OCI-LY7 (cell line): Measurements from ENCODE around the gene PERP. TPM values are rescaled to one million over a fixed set of nuclear protein-coding genes. Genes with fewer than 3 reads are reported as not detected.

Source experiments
- BruUV-seq: library from RNA; stranded (reverse); fragments of 400-500 nt; replicated peaks from 2 replicates; lab custom pipeline; 2021; lab: Mats Ljungman, UMichigan
- CTCF ChIA-PET: fragments of 300-600 bp; sonication (Branson Sonifier 250); formaldehyde crosslinking; loops from one replicate; lab custom pipeline; 2022; ENCODE audit warnings: antibody characterized with exemption; ENCODE audit not compliant: unreplicated experiment; lab: Charles Lee
- POLR2A ChIA-PET: fragments of 300-600 bp; sonication (Branson Sonifier 250); formaldehyde crosslinking; loops from one replicate; lab custom pipeline; 2022; ENCODE audit warnings: antibody characterized with exemption; lab: Charles Lee
- DNase-seq: peaks from one replicate; pipeline ENCODE4 v3.0.0-alpha.2; 2015; ENCODE audit warnings: low spot score
- H2AFZ ChIP-seq: fragments of 200-600 bp; sonication (generic), shearing (Covaris generic); 2 replicates; pipeline ENCODE4 v1.6.1; 2014; ENCODE audit warnings: mild to moderate bottlenecking, antibody characterized with exemption, low read length, moderate library complexity
- H3K27ac ChIP-seq: fragments of 200-600 bp; sonication (generic); 2 replicates; pipeline ENCODE4 v1.5.1; 2014; ENCODE audit warnings: mixed run types, low read depth, mild to moderate bottlenecking, moderate library complexity, low read length, inconsistent platforms; ENCODE audit not compliant: poor library complexity, severe bottlenecking
- H3K36me3 ChIP-seq: fragments of 200-600 bp; sonication (generic); 2 replicates; pipeline ENCODE4 v1.6.1; 2014; ENCODE audit warnings: mild to moderate bottlenecking, antibody characterized with exemption, low read length, moderate library complexity, mixed read lengths; ENCODE audit not compliant: insufficient read depth
- H3K4me1 ChIP-seq: fragments of 200-600 bp; sonication (generic); 2 replicates; pipeline ENCODE4 v1.5.1; 2014; ENCODE audit warnings: mild to moderate bottlenecking, low read length; ENCODE audit not compliant: insufficient read depth, poor library complexity, severe bottlenecking
- H3K4me2 ChIP-seq: fragments of 200-600 bp; sonication (generic); 2 replicates; pipeline ENCODE4 v1.6.1; 2014; ENCODE audit warnings: mild to moderate bottlenecking, low read length
- H3K4me3 ChIP-seq: fragments of 200-600 bp; sonication (generic); 2 replicates; pipeline ENCODE4 v1.5.1; 2014; ENCODE audit warnings: mild to moderate bottlenecking, low read depth, low read length; ENCODE audit not compliant: poor library complexity, severe bottlenecking
- H3K79me2 ChIP-seq: fragments of 200-600 bp; sonication (generic); 2 replicates; pipeline ENCODE4 v1.6.1; 2016; ENCODE audit warnings: low read depth, mild to moderate bottlenecking, low read length, moderate library complexity, mixed read lengths; ENCODE audit not compliant: insufficient read depth
- H3K9me2 ChIP-seq: fragments of 200-600 bp; sonication (generic); 2 replicates; pipeline ENCODE4 v1.6.1; 2016; ENCODE audit warnings: mild to moderate bottlenecking, low read length, mixed read lengths; ENCODE audit not compliant: insufficient read depth
- H3K9me3 ChIP-seq: fragments of 200-600 bp; sonication (generic); 2 replicates; pipeline ENCODE4 v1.6.1; 2014; ENCODE audit warnings: mild to moderate bottlenecking, mixed run types, low read length, mixed read lengths
- H4K20me1 ChIP-seq: fragments of 200-600 bp; sonication (generic); 2 replicates; pipeline ENCODE4 v1.6.1; 2014; ENCODE audit warnings: mild to moderate bottlenecking, antibody characterized with exemption, low read length, moderate library complexity, mixed read lengths; ENCODE audit not compliant: insufficient read depth
- CTCF ChIP-seq: fragments of 200-600 bp; sonication (generic); conservative IDR thresholded peaks from 2 replicates; pipeline ENCODE4 v1.5.1; 2014; ENCODE audit warnings: mild to moderate bottlenecking, antibody characterized with exemption, low read length, moderate library complexity, mixed read lengths
- EZH2phosphoT487 ChIP-seq: fragments of 200-600 bp; sonication (generic); IDR thresholded peaks from 2 replicates; pipeline ENCODE4 v1.6.1; 2018; ENCODE audit warnings: low read depth, borderline replicate concordance, mild to moderate bottlenecking, mixed run types, antibody characterized with exemption, low read length, moderate library complexity, mixed read lengths
- intact Hi-C: fragments of 100-400 bp; cut with micrococcal nuclease; formaldehyde crosslinking; loops from one replicate; pipeline ENCODE4 v1.10.0; 2022; ENCODE audit not compliant: unreplicated experiment
- total RNA-seq, 2 experiments: library from RNA; depleted of rRNA in 1 of 2; stranded (reverse); fragments of >200 nt in 1 of 2; shearing (Covaris generic) in 1 of 2; gene quantifications; 2 replicates each; pipeline ENCODE4 v1.2.3, GENCODE V29; 2014 to 2022

The PERP gene
- total RNA-seq, 2 experiments from 2014 or later, result not detected

GRCh38 chr6:138088326-138088762 lies 18.9 kb downstream of the PERP start:
- no peak for DNase-seq
- H3K9me2 ChIP-seq, result no peaks in the 10 kb centered on the region
- no peaks in the 10 kb centered on the region for H3K36me3 ChIP-seq
- H3K4me3 ChIP-seq, result no peak overlapping the region
- intact Hi-C loops, result no loop called here
- no peaks in the 10 kb centered on the region for H3K79me2 ChIP-seq
- H3K9me3 ChIP-seq, result no peaks in the 10 kb centered on the region
- TF ChIP-seq CTCF (no peak), EZH2phosphoT487 (no peak)
- no peak overlapping the region for H3K4me2 ChIP-seq
- H2AFZ ChIP-seq, result no peak overlapping the region
- H3K4me1 ChIP-seq, result no peaks in the 10 kb centered on the region
- H4K20me1 ChIP-seq, result no peaks in the 10 kb centered on the region
- no peak overlapping the region for H3K27ac ChIP-seq
- no TSS peak for BruUV-seq
- ChIA-PET POLR2A (no interaction called here), CTCF (no interaction called here)

- Histone ChIP-seq H2AFZ (no peak overlapping the region), H3K4me2 (no peak overlapping the region), H3K79me2 (no peaks in the 10 kb centered on the region), H3K9me2 (no peaks in the 10 kb centered on the region), H4K20me1 (no peaks in the 10 kb centered on the region), H3K9me3 (no peaks in the 10 kb centered on the region), H3K27ac (no peak overlapping the region), H3K4me3 (no peak overlapping the region), H3K36me3 (no peaks in the 10 kb centered on the region), H3K4me1 (no peaks in the 10 kb centered on the region)
- no peak for DNase-seq
- CTCF ChIA-PET, result no interaction called here
- BruUV-seq, result no TSS peak
- TF ChIP-seq CTCF, result no peak
- TF ChIP-seq EZH2phosphoT487, result no peak
- intact Hi-C loops, result no loop called here
- POLR2A ChIA-PET, result interaction anchor here (1.0 kb wide), 1 partner anchor 27 kb away, joined by 6 read pairs; no protein-coding TSS in a partner anchor
These were observed 19.5 kb downstream of the PERP start for GRCh38 chr6:138087593-138088325.

DNA sequence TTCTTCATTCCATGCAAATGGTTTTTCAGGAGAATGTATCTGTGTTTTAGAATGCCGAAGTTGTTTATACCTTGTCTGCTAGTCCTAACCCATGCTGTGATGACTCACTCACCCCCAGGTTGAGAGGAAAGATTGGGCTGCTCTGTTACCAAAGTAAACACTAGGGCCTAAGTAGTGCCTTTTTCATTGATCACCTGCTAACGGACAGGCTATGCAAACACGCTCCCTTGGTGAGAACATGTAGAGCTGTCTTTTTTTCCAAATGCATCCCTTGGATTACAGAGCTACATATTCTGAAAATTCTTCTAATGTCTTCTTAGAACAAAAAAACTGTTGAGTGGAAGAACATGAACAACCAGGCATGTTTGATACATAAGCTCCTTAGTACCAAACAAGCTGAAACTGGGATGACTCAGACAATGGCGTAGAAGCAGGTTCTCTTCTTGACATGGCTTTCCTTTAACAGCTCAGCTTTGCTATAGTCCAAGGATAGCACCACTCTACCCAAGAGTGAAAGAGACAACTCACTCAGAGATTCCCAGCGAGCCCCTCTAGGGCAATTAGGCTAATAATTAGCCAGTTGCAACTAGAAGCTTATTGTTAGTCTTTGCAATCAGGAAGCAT lies 20.5 kb downstream of the PERP start:
- Histone ChIP-seq H3K9me2 (no peaks in the 10 kb centered on the region), H3K4me2 (no peak overlapping the region), H4K20me1 (no peaks in the 10 kb centered on the region), H3K9me3 (no peaks in the 10 kb centered on the region), H3K4me1 (no peaks in the 10 kb centered on the region), H3K4me3 (no peak overlapping the region), H2AFZ (no peak overlapping the region), H3K79me2 (no peaks in the 10 kb centered on the region), H3K27ac (no peak overlapping the region), H3K36me3 (no peaks in the 10 kb centered on the region)
- DNase-seq, result no peak
- POLR2A ChIA-PET, result interaction anchor here (1.0 kb wide), 1 partner anchor 28 kb away, joined by 6 read pairs; no protein-coding TSS in a partner anchor
- CTCF ChIA-PET, result no interaction called here
- intact Hi-C loops, result no loop called here
- BruUV-seq, result no TSS peak
- TF ChIP-seq CTCF, result no peak
- no peak for TF ChIP-seq EZH2phosphoT487
